HG02970 (cell line): ENCODE results near the gene CEACAM3.

ENCODE experiments used
- ATAC-seq: cut with Tn5 transposase; IDR thresholded peaks from one replicate; pipeline ENCODE4 v1.9.1; 2021; ENCODE audit warnings: mild to moderate bottlenecking, moderate library complexity, moderate number of reproducible peaks; ENCODE audit not compliant: unreplicated experiment, low FRiP score

Gene CEACAM3

GRCh38 chr19:41843371-41843770 is 47.0 kb downstream of the CEACAM3 start:
- ATAC-seq: no peak

DNA sequence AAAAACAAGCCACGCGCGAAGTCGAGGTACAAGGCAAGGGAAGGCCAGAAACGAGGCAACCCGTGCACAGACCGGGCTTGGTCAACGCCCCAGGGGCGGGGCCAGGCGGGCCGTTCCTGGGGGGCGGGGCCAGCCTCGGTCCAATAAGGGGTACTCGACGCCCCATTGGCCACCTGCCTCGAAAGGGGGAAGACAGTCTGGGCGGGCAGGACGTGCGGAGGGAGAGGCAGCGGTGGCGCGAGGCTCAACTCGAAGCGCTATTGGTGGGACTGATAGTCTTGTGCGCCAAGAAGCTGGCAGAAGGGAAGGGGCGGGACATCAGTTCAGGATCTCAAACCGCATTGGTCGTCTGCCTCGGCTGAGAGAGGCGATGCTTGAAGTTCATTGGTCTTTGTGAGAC is 48.2 kb downstream of the CEACAM3 start, which contains the start of gene LYPD4:
LYPD4 (minus strand) TSS at position 83 of the 400 bp plus-strand sequence. CDS start 5,398 bp downstream, outside the sequence.
- ATAC-seq: no peak

DNA sequence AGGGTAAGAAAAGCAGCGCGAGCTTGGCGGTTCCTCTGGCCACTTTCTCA is 48.4 kb downstream of the CEACAM3 start, which contains the start of gene DMRTC2:
DMRTC2 (plus strand) TSS at position 42 of the 50 bp plus-strand sequence. CDS start 2,387 bp downstream, outside the sequence.
- ATAC-seq: no peak

DNA sequence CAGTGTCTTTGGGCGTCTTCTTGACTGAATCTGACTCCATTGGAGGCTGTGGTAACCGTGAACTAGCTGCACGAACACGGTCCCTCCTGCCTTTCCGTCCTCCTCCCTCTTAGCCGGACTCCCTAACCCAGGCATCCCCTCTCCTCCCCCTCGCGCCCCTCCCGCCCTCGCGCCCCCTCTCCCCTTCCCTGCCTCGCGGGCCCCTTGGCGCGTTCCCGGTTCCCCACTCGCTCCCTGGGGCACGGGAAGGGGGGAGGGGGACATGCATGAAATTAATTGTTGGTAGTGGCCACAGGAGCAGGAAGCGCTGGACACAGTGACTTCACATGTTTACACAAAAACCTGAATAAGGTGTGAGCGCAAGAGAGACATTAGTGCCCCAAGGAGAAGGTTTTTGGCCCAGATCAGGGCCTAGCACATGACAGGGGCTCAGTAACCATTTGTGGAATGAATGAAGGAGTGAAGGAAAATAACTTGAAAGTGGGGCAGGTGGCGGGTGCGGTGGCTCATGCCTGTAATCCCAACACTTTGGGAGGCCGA is 48.7 kb downstream of the CEACAM3 start:
- no peak for ATAC-seq

DNA sequence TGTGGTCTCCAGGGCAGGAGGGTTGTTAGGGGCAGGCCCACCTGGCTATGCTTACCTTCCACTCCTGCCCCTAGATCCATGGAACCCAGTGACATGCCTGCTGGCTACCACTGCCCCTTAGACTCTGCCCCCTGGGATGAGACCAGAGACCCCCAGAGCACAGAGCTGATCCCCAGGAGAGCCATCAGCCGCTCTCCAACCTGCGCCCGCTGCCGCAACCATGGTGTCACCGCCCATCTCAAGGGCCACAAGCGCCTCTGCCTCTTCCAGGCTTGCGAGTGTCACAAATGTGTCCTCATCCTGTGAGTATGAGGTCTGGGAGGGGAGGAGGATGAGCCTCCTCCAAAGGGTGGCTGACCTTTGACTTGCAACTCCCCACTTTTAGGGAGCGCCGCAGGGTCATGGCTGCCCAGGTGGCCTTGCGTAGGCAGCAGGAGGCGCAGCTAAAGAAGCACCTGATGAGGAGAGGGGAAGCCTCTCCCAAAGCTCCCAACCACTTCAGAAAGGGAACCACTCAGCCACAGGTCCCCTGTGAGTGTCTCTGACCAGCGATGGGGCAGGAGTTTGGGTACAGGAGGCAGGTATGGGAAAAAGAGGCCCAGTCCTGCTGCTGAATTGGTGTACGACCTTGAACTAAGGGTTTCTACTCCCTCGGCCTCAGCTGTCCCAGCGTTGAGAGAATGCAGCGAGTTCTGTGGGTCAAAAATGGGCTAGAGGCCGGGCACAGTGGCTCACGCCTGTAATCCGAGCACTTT is 51.1 kb downstream of the CEACAM3 start:
- no peak for ATAC-seq

DNA sequence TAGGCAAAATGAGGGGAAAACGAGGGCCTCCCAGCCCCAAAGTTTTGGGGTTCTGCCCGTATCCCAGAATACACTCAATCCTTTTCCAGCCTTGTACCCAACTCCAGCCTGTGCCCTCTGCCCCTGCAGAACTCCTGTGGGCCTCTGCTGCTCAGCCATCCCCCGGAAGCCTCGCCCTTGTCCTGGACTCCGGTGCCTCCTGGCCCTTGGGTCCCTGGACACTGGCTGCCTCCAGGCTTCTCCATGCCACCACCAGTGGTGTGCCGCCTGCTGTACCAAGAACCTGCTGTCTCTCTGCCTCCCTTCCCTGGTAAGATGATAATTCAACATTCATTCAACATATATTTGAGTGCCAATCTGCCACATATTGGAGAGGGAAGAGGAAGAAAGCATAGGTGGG is 52.3 kb downstream of the CEACAM3 start:
- ATAC-seq: no peak

GRCh38 chr19:41849067-41849466 is 52.7 kb downstream of the CEACAM3 start:
- no peak for ATAC-seq

DNA sequence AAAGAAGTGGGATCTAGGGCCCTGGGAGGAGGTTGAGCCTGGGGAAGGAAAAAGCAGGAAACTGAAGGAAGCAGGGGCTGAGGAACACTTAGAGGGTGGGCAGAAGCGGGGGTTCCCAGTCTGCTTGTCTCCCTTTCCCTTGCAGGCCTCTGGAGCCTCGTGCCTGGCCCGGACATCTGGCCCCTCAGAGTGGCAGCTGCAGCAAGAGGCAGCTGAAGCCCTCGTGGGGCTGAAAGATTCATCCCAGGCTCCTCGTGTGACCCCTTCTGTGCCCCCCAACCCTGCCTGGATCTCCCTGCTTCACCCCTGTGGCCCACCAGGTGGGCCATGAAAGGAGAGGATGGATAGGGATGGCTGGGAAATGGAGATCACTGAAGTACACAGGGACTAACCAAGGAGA is 54.0 kb downstream of the CEACAM3 start:
- ATAC-seq: no peak

DNA sequence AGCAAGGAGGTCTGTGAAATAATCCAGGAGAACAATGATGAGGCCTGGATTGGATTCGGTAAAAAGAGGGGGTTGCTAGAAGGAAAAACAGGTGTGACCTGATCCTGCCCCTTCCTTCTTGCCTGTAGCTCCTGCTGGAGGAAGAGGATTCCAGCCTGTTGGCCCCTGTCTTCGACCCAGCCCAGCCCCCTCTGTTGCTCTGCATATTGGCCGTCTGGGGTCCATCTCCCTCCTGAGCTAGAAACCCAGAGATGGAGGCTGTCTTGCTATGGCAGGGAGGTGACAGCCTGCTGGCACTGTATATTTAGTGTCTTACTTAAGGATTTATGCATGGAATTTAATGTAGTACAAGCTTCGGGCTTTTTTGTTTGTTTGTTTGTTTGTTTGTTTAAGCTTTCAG is 55.1 kb downstream of the CEACAM3 start:
- ATAC-seq: no peak

GRCh38 chr19:41853344-41853743 is 57.0 kb downstream of the CEACAM3 start:
- ATAC-seq: no peak

- no peak for ATAC-seq
Observed at GRCh38 chr19:41853768-41854167, 57.4 kb downstream of the CEACAM3 start.

GRCh38 chr19:41859213-41859617 is 62.8 kb downstream of the CEACAM3 start:
- no peak for ATAC-seq

DNA sequence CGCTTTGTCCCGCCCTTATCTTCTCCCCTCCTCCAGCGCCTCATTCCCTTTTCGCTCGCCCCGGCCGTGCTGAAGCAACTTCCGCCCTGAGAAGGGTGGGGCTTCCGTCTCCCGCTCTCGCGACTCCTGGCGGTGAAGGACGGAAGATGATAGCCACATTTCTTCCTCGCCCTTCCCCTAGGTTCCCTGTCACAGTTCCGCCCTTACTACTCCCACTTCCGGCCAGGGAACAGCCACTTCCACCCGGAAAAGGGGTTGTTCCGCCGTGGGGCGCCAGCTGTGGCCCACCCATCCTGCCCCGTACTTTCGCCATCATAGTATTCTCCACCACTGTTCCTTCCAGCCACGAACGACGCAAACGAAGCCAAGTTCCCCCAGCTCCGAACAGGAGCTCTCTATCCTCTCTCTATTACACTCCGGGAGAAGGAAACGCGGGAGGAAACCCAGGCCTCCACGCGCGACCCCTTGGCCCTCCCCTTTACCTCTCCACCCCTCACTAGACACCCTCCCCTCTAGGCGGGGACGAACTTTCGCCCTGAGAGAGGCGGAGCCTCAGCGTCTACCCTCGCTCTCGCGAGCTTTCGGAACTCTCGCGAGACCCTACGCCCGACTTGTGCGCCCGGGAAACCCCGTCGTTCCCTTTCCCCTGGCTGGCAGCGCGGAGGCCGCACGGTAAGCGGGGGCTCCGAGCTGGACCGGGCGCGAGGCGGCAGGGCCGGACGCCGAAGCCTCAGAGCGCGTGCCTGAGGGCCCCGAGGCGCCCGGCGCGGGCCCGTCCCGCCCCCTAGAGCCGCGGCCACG is 63.4 kb downstream of the CEACAM3 start, which contains the start of gene RPS19:
RPS19 (plus strand) TSS at position 638 of the 801 bp plus-strand sequence. CDS start 520 bp downstream, outside the sequence.
- ATAC-seq: peak; percentile 83

GRCh38 chr19:41860419-41861115 is 64.2 kb downstream of the CEACAM3 start:
- no peak for ATAC-seq
